Hypothalamus (tissue), 51 donors: ENCODE results near the gene ATP2B3.

ENCODE experiments used
- DNase-seq, 51 donors: peaks; one replicate each; lab custom pipeline; 2025; lab: John Stamatoyannopoulos, UW

The ATP2B3 gene

GRCh38 chrX:153564047-153564606, 46.7 kb downstream of the ATP2B3 start:
- DNase-seq = no peak

GRCh38 chrX:153565996-153566580, 48.6 kb downstream of the ATP2B3 start:
- no peak for DNase-seq

DNA sequence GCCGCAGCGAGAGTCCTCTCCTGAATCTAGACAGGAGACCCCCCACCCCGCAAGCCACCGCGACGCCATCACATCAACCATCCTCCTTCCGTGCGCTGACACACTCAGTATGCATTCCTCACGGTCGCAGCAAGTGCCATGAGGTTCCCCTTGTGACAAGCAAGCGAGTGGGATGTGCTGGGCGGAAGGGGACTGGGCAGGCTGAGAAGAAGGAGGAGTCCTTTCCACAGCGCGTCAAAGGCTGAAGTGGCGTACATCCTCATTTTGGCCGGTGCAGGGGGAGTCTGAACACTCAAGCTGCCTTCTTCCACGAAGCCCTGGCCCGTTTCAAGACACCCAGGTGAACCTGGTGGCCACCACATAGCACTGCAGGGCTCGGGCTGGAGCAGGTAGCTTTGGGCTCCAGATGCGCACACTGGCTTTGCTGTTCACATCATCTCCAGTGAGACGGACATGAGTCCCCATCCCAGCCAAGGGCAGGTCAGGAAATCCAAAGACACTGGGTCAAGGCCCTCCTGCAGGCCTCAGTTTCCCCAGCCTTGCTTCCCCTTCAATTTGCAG, 51.1 kb downstream of the ATP2B3 start:
- no peak for DNase-seq

DNA sequence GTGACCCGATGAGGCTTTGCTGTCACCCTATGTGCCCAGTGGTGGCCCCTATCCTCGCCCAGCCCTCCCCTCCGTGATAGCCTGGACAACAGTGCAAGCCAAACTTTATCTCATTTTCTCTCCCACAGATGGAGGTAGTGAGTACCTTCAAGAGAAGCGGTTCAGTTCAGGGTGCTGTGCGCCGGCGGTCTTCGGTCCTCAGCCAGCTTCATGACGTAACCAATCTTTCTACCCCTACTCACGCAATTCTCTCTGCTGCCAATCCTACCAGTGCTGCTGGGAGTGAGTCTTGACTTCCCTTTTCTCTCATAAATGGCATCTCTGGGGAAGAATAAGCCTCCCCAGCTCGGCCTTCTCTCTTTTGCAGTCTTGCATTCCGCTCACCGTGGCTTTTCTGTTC, 52.0 kb downstream of the ATP2B3 start:
- no peak for DNase-seq

DNA sequence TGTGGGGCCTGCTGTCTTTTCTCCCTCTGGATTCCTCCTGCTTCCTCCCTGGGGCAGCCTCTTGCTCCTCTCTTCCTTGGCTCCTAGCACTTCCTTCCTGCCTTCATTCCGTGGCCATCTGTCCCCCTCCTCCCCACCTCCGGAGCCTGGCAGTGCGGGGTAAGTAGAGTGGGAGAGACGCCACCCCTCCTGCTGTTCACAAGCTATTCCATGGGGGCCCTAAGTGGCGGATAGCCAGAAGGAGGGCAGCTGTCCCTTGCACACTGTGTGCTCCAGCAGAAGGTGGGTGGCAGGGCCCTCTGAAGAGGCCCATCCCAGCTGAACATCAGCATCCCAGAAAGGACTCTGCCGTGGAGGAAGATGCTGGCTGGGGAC, 54.1 kb downstream of the ATP2B3 start:
- no peak for DNase-seq

GRCh38 chrX:153572601-153573000, 55.2 kb downstream of the ATP2B3 start:
- no peak for DNase-seq

DNA sequence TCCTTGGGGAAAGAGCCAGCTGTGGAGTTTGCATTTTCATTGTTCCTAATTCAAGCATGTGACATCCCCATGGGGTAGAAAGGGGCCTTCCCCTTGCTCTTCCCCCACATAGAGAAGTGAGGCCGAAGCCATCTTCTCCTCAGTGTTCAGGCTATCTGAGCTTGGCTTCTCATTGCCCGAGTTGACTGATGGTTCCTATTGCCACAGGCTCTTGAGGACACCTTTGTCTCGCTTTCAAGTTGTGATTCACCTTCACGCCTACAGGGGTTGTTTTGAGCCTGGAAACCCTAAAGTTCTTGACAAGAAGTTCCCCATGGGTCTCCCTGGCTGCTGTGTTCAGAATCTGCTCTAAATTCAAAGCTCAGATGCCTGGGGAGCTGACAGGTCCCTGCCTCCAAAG, 56.5 kb downstream of the ATP2B3 start:
- DNase-seq = no peak

GRCh38 chrX:153576239-153576870, 58.9 kb downstream of the ATP2B3 start:
- no peak for DNase-seq

GRCh38 chrX:153576961-153577360, 59.5 kb downstream of the ATP2B3 start:
- peak in 1 of 51 donors; percentile 21 for DNase-seq

- DNase-seq = no peak
Observed at GRCh38 chrX:153578200-153578835, 60.9 kb downstream of the ATP2B3 start.

- no peak for DNase-seq
Observed at GRCh38 chrX:153578889-153579288, 61.4 kb downstream of the ATP2B3 start.

DNA sequence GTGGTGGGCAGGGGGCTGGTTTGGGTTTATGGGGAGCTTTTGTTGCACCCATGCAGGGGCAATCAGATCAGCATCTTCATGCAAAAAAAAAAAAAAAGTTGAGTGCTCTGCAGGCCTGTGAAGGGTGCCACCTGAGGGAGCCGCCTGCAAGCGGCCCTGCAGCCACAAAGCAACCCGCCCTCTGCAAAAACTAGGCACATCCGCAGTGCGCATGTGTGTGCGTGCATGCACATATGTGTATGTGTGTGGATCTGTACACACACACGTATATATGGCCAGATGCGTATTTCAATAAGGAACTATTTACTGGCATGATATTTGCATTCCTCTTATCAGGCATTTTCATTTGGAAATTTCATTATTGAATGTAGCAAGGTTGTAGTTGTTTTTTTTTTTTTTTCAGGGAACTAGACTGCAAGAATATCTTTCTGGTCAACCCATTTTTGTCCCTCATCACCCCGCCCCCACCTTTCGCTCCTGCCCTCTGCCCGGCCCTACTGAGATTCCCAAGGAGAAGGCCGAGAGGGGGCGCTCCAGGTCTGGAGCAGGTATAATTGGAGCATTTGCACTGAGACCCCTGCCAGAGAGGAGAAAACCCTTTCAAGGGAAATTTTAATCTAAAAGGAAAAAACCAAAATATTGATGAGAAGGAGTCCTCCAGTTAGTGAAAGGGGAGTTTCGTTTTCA, 63.4 kb downstream of the ATP2B3 start:
- no peak for DNase-seq

DNA sequence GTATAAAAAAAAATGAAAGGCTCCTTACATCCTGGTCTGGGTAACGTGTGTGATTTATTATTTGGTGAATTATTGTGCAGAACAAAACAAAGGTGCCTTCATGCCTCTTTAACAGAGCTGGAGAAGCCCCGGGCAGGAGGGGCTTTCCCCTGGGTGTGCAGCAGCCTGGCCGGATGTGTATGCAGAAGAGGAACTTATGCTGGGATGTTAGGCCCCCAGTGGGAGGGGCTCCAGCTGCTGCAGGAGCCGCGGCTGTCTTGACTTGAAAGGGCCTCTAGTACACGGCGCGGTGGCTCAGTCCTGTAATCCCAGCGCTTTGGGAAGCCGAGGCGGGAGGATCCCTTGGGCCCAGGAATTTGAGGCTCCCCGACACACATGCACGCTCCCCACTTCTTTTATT, 65.5 kb downstream of the ATP2B3 start:
- peak in 3 of 51 donors; percentile 2 to 6 (median 3) for DNase-seq

DNA sequence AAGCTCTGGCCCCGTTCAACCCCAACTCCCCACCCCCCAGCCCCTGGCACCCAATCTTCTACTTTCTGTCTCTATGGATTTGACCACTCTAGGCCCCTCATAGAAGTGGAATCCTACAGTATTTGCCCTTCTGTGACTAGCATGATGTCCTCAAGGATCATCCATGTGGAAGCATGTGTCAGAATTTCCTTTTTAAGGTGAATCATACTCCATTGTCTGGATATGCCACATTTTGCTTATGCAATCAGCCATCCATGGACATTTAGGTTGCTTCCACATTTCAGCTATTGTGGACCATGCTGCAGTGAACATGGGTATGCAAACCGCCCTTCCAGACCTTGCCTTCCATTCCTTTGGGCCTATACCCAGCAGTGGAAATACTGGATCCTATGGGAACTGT, 66.0 kb downstream of the ATP2B3 start:
- no peak for DNase-seq

DNA sequence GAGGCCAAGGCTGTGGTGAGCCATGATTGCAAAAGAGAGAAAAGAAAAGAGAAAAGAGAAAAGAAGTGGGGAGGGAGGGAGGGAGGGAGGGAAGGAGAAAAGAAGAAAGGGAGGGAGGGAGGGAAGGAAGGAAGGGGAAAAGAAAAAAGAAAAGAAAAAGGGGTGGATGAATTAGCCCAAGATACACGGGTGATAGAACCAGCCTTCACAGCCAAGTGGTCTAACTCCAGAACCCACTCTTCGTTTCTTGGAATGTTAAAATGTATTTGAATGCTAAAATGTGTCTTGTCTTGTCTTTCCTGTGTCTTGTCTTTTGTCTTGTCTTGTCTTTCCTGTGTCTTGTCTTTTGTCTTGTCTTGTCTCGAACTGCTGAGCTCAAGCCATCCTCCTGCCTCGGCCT, 68.4 kb downstream of the ATP2B3 start:
- no peak for DNase-seq

GRCh38 chrX:153587342-153587741, 69.9 kb downstream of the ATP2B3 start:
- no peak for DNase-seq

GRCh38 chrX:153588021-153588781, 70.8 kb downstream of the ATP2B3 start:
- no peak for DNase-seq

GRCh38 chrX:153588782-153589446, 71.5 kb downstream of the ATP2B3 start:
- no peak for DNase-seq
